Epithelial cell of prostate (primary cell): ENCODE results near the gene CORIN.
"Not testable (repeated sequence)": the region's sequence is repeated elsewhere in the genome, so short reads cannot be mapped to it uniquely, and the experiment has no call there.

ENCODE experiments used
- DNase-seq: peaks from one replicate; pipeline ENCODE4 v3.0.0-alpha.2; 2011; ENCODE audit warnings: low read depth, low spot score
- H3K27ac ChIP-seq: fragments of 450-650 bp; 2 replicates; pipeline ENCODE4 v1.5.1; 2017; ENCODE audit warnings: mild to moderate bottlenecking

Gene CORIN

DNA sequence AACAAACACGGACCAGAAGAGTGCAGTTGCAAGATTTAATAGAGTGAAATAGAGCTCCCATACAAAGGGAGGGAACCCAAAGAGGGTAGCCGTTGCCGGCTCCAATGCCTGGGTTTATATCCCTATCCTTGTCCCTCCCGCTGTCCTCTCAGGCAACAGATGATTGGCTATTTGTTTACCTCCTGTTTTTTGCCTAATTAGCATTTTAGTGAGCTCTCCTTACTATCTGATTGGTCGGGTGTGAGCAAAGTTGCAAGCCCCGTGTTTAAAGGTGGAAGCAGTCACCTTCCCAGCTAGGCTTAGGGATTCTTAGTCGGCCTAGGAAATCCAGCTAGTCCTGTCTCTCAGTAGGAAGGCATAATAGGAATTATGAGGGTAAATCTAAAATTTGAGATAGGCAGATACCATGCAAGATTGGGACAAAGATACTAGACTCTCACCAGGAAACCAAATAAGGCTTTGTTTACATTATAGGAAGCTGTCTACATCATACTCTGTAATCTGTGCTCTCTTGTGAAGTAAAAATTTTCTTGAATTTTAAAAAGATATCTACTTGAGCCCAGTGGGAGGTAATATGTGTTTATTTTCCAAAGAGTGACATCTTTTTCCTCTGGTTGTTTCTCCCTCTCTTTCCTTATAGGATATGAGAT is 286.8 kb downstream of the CORIN start:
- peak overlapping the region; percentile 50 for H3K27ac ChIP-seq
- no peak for DNase-seq

- DNase-seq, H3K27ac ChIP-seq: not testable (repeated sequence)
These were observed 287.5 kb downstream of the CORIN start for GRCh38 chr4:47550357-47550756.
